ENCODE results near the gene PRKAA1. TPM values are rescaled to one million over a fixed set of nuclear protein-coding genes. Genes with fewer than 3 reads are reported as not detected.

PRKAA1 gene
- polyA plus RNA-seq, 3 donors = 23.4 to 32.8 (median 29.6) TPM

DNA sequence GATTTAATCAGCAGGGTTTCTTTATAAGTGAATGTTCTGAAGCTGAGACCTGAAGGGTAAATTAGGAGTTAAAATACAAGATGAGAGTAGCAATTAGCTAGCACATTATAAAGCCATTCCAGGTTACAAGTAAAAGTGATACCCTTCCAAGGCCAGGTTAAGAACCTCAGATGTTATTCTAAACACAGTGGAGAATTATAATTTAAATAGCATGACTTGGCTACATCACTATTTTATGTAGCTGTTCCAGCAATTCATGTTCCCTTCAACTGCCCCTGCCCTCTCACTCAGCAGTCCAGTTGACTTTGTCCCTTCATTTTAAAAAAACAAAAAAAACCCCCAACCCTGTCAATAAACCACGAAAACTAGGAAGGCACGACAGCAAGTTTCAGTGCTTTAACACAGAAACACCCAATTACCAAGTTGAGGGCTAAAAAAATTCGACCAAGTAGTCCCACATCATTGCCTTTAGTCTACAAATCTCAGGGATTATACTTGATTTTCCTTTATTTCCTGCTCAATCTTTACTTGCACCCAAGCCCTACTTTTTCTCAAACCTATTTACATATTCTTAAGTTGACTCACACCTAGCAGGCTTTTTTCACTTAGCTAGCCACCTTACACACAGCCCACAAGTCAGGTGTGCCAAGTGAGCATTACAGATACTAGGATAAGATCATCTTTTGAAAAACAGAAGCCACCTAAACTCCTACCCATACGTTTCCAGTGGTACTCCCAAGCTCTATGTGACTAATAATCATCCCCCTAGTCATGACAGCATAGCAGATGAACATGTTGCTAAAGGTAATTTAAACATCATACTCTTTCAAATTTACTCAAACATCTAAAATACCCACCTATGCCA is 33.4 kb upstream of the PRKAA1 start:
- DNase-seq = no peak
- Histone ChIP-seq H4K20me1 (ENCODE audit: insufficient read depth, low read length) (peaks cover 75% of the 10 kb centered on the region), H3K9me3 (replicated peaks in 1 of 2; ENCODE audit: control insufficient read depth in 1 of 2, insufficient read depth in 1 of 2, low read length in 2 of 2) (no peaks in the 10 kb centered on the region), H3K27me3 (ENCODE audit: control insufficient read depth in 2 of 2, insufficient read depth in 2 of 2, low read length in 2 of 2) (no peaks in the 10 kb centered on the region), H3K4me1 (ENCODE audit: control insufficient read depth in 1 of 2, insufficient read depth in 2 of 2, low read length in 2 of 2) (peaks cover 24 to 30% of the 10 kb centered on the region in 2 donors), H3K27ac (ENCODE audit: low read depth in 1 of 2, low read length in 2 of 2) (peak overlapping the region in 1 of 2 donors; percentile 7), H3K36me3 (replicated peaks in 1 of 2; ENCODE audit: control insufficient read depth in 1 of 2, insufficient read depth in 2 of 2, low read length in 2 of 2) (peaks cover 70 to 76% of the 10 kb centered on the region in 2 donors), H2AFZ (ENCODE audit: insufficient read depth, low read depth, low read length, poor library complexity, severe bottlenecking) (no peak overlapping the region), H3K9ac (ENCODE audit: insufficient read depth, low read length, poor library complexity, severe bottlenecking) (no peak overlapping the region), H3K79me2 (ENCODE audit: insufficient read depth, low read length) (peaks cover 52% of the 10 kb centered on the region), H3K4me3 (replicated peaks in 1 of 3; ENCODE audit: low read depth in 2 of 3, low read length in 3 of 3) (no peak overlapping the region), H3K4me2 (replicated peaks; ENCODE audit: extremely low read depth, low read length, poor library complexity, severe bottlenecking) (no peak overlapping the region)
- peaks cover 0 to 1% (median 0%) of the 10 kb centered on the region in 7 donors for H3K9me3 Mint-ChIP-seq
- peaks cover 38% of the 10 kb centered on the region for H3K4me1 Mint-ChIP-seq
- no peak overlapping the region for H3K4me3 Mint-ChIP-seq
- peaks cover 72 to 77% of the 10 kb centered on the region in 2 donors for H3K36me3 Mint-ChIP-seq
- WGBS (ENCODE audit: insufficient coverage) = 81% methylated on average over 3 of the region's 4 CpGs
- intact Hi-C loops (cut with micrococcal nuclease) = loop anchor here in 1 of 2 donors (10.0 kb wide), 2 partner anchors 77 to 1073 kb away; partner anchors contain the start of genes RIMOC1 and TTC33
- no peaks in the 10 kb centered on the region for H3K27me3 Mint-ChIP-seq (ENCODE audit: low read depth in 3 of 3)
- no peak for TF ChIP-seq CTCF (IDR thresholded peaks at IDR 0.05)
- H3K27ac Mint-ChIP-seq = peak overlapping the region in 5 of 7 donors; percentile 8 to 71 (median 48)

- H3K9me3 ChIP-seq (replicated peaks in 1 of 2; ENCODE audit: control insufficient read depth in 1 of 2, insufficient read depth in 1 of 2, low read length in 2 of 2) = no peaks in the 10 kb centered on the region
- no peak overlapping the region for H3K4me3 Mint-ChIP-seq
- H3K36me3 ChIP-seq (replicated peaks in 1 of 2; ENCODE audit: control insufficient read depth in 1 of 2, insufficient read depth in 2 of 2, low read length in 2 of 2) = peaks cover 75 to 90% of the 10 kb centered on the region in 2 donors
- H3K4me2 ChIP-seq (replicated peaks; ENCODE audit: extremely low read depth, low read length, poor library complexity, severe bottlenecking) = no peak overlapping the region
- no peak overlapping the region for H3K4me3 ChIP-seq (replicated peaks in 1 of 3; ENCODE audit: low read depth in 2 of 3, low read length in 3 of 3)
- H3K36me3 Mint-ChIP-seq = peaks cover 78 to 89% of the 10 kb centered on the region in 2 donors
- H3K79me2 ChIP-seq (ENCODE audit: insufficient read depth, low read length) = peaks cover 51% of the 10 kb centered on the region
- H3K4me1 ChIP-seq (ENCODE audit: control insufficient read depth in 1 of 2, insufficient read depth in 2 of 2, low read length in 2 of 2) = peaks cover 14 to 19% of the 10 kb centered on the region in 2 donors
- H4K20me1 ChIP-seq (ENCODE audit: insufficient read depth, low read length) = peaks cover 90% of the 10 kb centered on the region
- no peaks in the 10 kb centered on the region for H3K27me3 Mint-ChIP-seq (ENCODE audit: low read depth in 3 of 3)
- intact Hi-C loops (cut with micrococcal nuclease) = loop anchor here in 1 of 2 donors (10.0 kb wide), 2 partner anchors 75 to 1075 kb away; partner anchors contain the start of genes RIMOC1 and TTC33
- H3K9me3 Mint-ChIP-seq = peaks cover 0 to under 1% (median 0%) of the 10 kb centered on the region in 7 donors
- H3K9ac ChIP-seq (ENCODE audit: insufficient read depth, low read length, poor library complexity, severe bottlenecking) = no peak overlapping the region
- H3K27ac Mint-ChIP-seq = peak overlapping the region in 3 of 7 donors; percentile 15 to 48 (median 20)
- H3K27me3 ChIP-seq (ENCODE audit: control insufficient read depth in 2 of 2, insufficient read depth in 2 of 2, low read length in 2 of 2) = no peaks in the 10 kb centered on the region
- DNase-seq = no peak
- no peak overlapping the region for H3K27ac ChIP-seq (ENCODE audit: low read depth in 1 of 2, low read length in 2 of 2)
- WGBS (ENCODE audit: insufficient coverage) = no CpG with 5 or more reads among the region's 13 CpGs
- H2AFZ ChIP-seq (ENCODE audit: insufficient read depth, low read depth, low read length, poor library complexity, severe bottlenecking) = no peak overlapping the region
- TF ChIP-seq CTCF (IDR thresholded peaks at IDR 0.05) = no peak
- peaks cover 30% of the 10 kb centered on the region for H3K4me1 Mint-ChIP-seq
These were observed 31.8 kb upstream of the PRKAA1 start for GRCh38 chr5:40829748-40830533.

All from CD14-positive monocyte (primary cell).